ENCODE measurements around the gene SFXN5.

SFXN5 gene

DNA sequence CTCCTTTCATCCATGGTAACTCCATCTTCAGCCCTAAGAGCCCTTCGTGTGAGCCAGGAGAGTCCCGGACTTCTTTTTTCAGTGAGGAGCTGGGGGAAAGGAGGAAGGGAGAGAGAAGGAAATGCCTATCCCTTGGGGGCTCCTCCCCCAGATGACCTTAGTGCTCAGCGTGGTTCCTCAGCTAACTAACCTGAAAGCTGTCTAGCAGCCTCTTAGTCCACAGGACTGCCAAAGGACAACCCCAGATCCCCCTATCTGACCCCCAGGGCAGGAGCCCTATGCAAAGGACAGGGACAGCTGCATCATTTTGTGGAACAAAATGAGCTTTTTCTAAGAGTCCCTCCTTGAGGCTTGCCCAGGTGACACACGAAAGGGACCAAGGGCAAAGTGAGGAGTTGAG, 176.4 kb downstream of the SFXN5 start:
- ChIA-PET POLR2A (interaction anchor here (0.6 kb wide), 1 partner anchor 14 kb away, joined by 5 read pairs; no protein-coding TSS in a partner anchor), CTCF (interaction anchor here (1.2 to 8.1 kb wide), 5 partner anchors 41 to 317 kb away, joined by 6 to 168 read pairs (median 75); no protein-coding TSS in a partner anchor)
- Histone ChIP-seq H3K36me3 (ENCODE audit: control insufficient read depth in 2 of 2, insufficient read depth in 1 of 2, low read length in 2 of 2) (peaks cover 0 to 15% of the 10 kb centered on the region in 2 experiments; a peak in 2 of 3 replicates), H3K4me3 (ENCODE audit: low read depth, low read length) (no peak overlapping the region), H3K27ac (ENCODE audit: extremely low read depth, low read depth, low read length) (no peak overlapping the region), H3K4me1 (ENCODE audit: control insufficient read depth, insufficient read depth, low read length) (no peaks in the 10 kb centered on the region), H3K9me3 (ENCODE audit: control insufficient read depth, insufficient read depth, low read depth, low read length) (no peaks in the 10 kb centered on the region)
- TF ChIP-seq ZNF266 (tag by site-specific recombination; IDR thresholded peaks at IDR 0.05; ENCODE audit: low read depth) (no peak), ZNF621 (tag by site-specific recombination; IDR thresholded peaks at IDR 0.05) (no peak), ZNF544 (tag by site-specific recombination; IDR thresholded peaks at IDR 0.05) (no peak), ZNF664 (tag by site-specific recombination; IDR thresholded peaks at IDR 0.05) (no peak), ZNF830 (tag by site-specific recombination; IDR thresholded peaks at IDR 0.05; ENCODE audit: low read depth) (no peak), ZNF16 (tag by site-specific recombination; IDR thresholded peaks at IDR 0.05; ENCODE audit: low read depth) (no peak), SP2 (tag by site-specific recombination; IDR thresholded peaks at IDR 0.05) (no peak), ZNF792 (tag by site-specific recombination; IDR thresholded peaks at IDR 0.05) (no peak), ZNF529 (tag by site-specific recombination; IDR thresholded peaks at IDR 0.05; ENCODE audit: insufficient replicate concordance) (no peak), ZNF350 (tag by site-specific recombination; IDR thresholded peaks at IDR 0.05) (no peak), SCRT2 (tag by site-specific recombination; IDR thresholded peaks at IDR 0.05) (no peak), OSR2 (tag by site-specific recombination; IDR thresholded peaks at IDR 0.05) (no peak), PBX3 (CRISPR knock-in tag; IDR thresholded peaks at IDR 0.05) (no peak)
- TF ChIP-seq, protein P1, sequence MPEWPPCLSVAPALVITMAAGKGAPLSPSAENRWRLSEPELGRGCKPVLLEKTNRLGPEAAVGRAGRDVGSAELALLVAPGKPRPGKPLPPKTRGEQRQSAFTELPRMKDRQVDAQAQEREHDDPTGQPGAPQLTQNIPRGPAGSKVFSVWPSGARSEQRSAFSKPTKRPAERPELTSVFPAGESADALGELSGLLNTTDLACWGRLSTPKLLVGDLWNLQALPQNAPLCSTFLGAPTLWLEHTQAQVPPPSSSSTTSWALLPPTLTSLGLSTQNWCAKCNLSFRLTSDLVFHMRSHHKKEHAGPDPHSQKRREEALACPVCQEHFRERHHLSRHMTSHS (tag by site-specific recombination; IDR thresholded peaks at IDR 0.05): no peak

DNA sequence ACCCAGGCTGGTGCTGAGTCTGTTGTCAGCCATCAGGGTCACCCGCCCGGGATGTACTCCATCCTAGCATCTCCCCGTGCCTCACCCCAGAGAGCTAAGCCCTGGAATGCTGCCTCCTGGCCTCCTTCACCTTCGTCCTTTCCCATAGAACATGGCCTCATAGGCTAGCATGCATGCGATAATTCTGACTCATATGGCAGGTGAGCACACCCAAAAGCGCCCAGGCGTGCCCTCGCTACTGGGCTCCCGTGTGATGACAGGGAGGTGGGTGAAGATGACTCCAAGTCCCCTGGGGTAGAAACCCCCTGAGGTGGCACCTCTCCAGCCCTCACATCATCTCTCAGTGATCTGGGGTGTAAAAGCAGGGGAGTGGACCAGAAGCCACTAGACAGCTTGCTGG, 177.0 kb downstream of the SFXN5 start:
- Histone ChIP-seq H3K36me3 (ENCODE audit: control insufficient read depth in 2 of 2, insufficient read depth in 1 of 2, low read length in 2 of 2) (peaks cover 0 to 15% of the 10 kb centered on the region in 2 experiments; a peak in 2 of 3 replicates), H3K27ac (ENCODE audit: extremely low read depth, low read depth, low read length) (no peak overlapping the region), H3K9me3 (ENCODE audit: control insufficient read depth, insufficient read depth, low read depth, low read length) (no peaks in the 10 kb centered on the region), H3K4me3 (ENCODE audit: low read depth, low read length) (no peak overlapping the region), H3K4me1 (ENCODE audit: control insufficient read depth, insufficient read depth, low read length) (no peaks in the 10 kb centered on the region)
- TF ChIP-seq ZNF560 (tag by site-specific recombination; IDR thresholded peaks at IDR 0.05; ENCODE audit: borderline replicate concordance): no peak
- no peak for TF ChIP-seq GLI2 (tag by site-specific recombination; IDR thresholded peaks at IDR 0.05; ENCODE audit: borderline replicate concordance, low read depth)
- TF ChIP-seq, protein P2, sequence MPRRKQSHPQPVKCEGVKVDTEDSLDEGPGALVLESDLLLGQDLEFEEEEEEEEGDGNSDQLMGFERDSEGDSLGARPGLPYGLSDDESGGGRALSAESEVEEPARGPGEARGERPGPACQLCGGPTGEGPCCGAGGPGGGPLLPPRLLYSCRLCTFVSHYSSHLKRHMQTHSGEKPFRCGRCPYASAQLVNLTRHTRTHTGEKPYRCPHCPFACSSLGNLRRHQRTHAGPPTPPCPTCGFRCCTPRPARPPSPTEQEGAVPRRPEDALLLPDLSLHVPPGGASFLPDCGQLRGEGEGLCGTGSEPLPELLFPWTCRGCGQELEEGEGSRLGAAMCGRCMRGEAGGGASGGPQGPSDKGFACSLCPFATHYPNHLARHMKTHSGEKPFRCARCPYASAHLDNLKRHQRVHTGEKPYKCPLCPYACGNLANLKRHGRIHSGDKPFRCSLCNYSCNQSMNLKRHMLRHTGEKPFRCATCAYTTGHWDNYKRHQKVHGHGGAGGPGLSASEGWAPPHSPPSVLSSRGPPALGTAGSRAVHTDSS (tag by site-specific recombination; IDR thresholded peaks at IDR 0.05): no peak
- TF ChIP-seq ZBTB20 (tag by site-specific recombination; IDR thresholded peaks at IDR 0.05): no peak
- no peak for TF ChIP-seq SP2 (tag by site-specific recombination; IDR thresholded peaks at IDR 0.05)
- TF ChIP-seq ZNF626 (tag by site-specific recombination; IDR thresholded peaks at IDR 0.05): no peak
- TF ChIP-seq ZNF629 (tag by site-specific recombination; IDR thresholded peaks at IDR 0.05): no peak
- TF ChIP-seq ZEB2 (tag by site-specific recombination; IDR thresholded peaks at IDR 0.05): no peak
- no peak for TF ChIP-seq ZNF449 (tag by site-specific recombination; IDR thresholded peaks at IDR 0.05)
- no peak for TF ChIP-seq ZBTB17 (tag by site-specific recombination; IDR thresholded peaks at IDR 0.05)
- TF ChIP-seq PATZ1 (tag by site-specific recombination; IDR thresholded peaks at IDR 0.05): no peak
- no peak for TF ChIP-seq ZNF571 (tag by site-specific recombination; IDR thresholded peaks at IDR 0.05)
- TF ChIP-seq GLI4 (tag by site-specific recombination; IDR thresholded peaks at IDR 0.05): no peak
- TF ChIP-seq ZNF530 (tag by site-specific recombination; IDR thresholded peaks at IDR 0.05; ENCODE audit: low read depth): no peak
- no peak for TF ChIP-seq SP7 (tag by site-specific recombination; IDR thresholded peaks at IDR 0.05)
- POLR2A ChIA-PET: interaction anchor here (0.6 kb wide), 1 partner anchor 15 kb away, joined by 5 read pairs; no protein-coding TSS in a partner anchor
- CTCF ChIA-PET: interaction anchor here (0.7 to 8.1 kb wide), 16 partner anchors 9 to 1364 kb away, joined by 3 to 168 read pairs (median 14); partner anchors contain the start of gene SMYD5

Data from HEK293 (cell line).